GM06990 (cell line): ENCODE measurements around the gene B4GALT5.

Experiments used
- DNase-seq: peaks from one replicate; pipeline ENCODE4 v3.0.0-alpha.2; 2011; ENCODE audit not compliant: insufficient read length; ENCODE audit errors: extremely low read depth
- H3K27me3 ChIP-seq: replicated peaks from 2 replicates; pipeline ENCODE4 v1.6.0; 2011; ENCODE audit warnings: low read length; ENCODE audit not compliant: control insufficient read depth, insufficient read depth
- H3K36me3 ChIP-seq: 2 replicates; pipeline ENCODE4 v1.5.1; 2011; ENCODE audit warnings: low read length; ENCODE audit not compliant: control insufficient read depth, insufficient read depth
- H3K4me3 ChIP-seq: replicated peaks from 2 replicates; pipeline ENCODE4 v1.5.1; 2011; ENCODE audit warnings: low read depth, mild to moderate bottlenecking, control low read depth, low read length
- CTCF ChIP-seq: IDR thresholded peaks from 2 replicates; pipeline ENCODE4 v1.5.1; 2011; ENCODE audit warnings: low read length, control low read depth, mild to moderate bottlenecking, inconsistent platforms; ENCODE audit not compliant: insufficient read depth, poor library complexity, severe bottlenecking

B4GALT5 gene

GRCh38 chr20:49696594-49696993, 17.1 kb downstream of the B4GALT5 start:
- no peak for TF ChIP-seq CTCF
- DNase-seq, result no peak
- Histone ChIP-seq H3K4me3 (no peak overlapping the region), H3K36me3 (no peaks in the 10 kb centered on the region; the same call in 1 of the 2 replicates), H3K27me3 (no peaks in the 10 kb centered on the region)

DNA sequence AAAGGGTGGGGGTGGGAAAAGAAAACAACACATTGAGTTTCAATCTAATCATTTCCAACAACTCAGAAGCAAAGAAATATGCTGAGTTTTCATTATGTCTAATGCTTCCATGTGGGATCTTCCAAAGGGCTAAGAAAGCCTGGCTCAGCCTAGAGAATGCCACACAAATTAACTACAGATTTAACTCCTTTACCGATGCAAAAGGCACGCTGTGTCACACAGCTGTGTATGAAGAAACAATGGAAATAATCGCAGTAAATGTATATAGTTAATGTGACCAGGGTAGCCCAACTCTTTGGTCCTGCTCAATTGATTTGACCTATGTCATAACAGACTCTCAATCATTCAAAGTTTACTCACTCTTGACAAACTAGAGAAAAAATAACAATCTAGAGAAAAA, 17.8 kb downstream of the B4GALT5 start:
- no peaks in the 10 kb centered on the region for H3K27me3 ChIP-seq
- no peak for DNase-seq
- H3K36me3 ChIP-seq, result no peaks in the 10 kb centered on the region; the same call in 1 of the 2 replicates
- no peak for TF ChIP-seq CTCF
- no peak overlapping the region for H3K4me3 ChIP-seq

GRCh38 chr20:49694450-49695071, 19.1 kb downstream of the B4GALT5 start:
- no peak for DNase-seq
- Histone ChIP-seq H3K27me3 (no peaks in the 10 kb centered on the region), H3K4me3 (no peak overlapping the region), H3K36me3 (no peaks in the 10 kb centered on the region; the same call in 1 of the 2 replicates)
- no peak for TF ChIP-seq CTCF

DNA sequence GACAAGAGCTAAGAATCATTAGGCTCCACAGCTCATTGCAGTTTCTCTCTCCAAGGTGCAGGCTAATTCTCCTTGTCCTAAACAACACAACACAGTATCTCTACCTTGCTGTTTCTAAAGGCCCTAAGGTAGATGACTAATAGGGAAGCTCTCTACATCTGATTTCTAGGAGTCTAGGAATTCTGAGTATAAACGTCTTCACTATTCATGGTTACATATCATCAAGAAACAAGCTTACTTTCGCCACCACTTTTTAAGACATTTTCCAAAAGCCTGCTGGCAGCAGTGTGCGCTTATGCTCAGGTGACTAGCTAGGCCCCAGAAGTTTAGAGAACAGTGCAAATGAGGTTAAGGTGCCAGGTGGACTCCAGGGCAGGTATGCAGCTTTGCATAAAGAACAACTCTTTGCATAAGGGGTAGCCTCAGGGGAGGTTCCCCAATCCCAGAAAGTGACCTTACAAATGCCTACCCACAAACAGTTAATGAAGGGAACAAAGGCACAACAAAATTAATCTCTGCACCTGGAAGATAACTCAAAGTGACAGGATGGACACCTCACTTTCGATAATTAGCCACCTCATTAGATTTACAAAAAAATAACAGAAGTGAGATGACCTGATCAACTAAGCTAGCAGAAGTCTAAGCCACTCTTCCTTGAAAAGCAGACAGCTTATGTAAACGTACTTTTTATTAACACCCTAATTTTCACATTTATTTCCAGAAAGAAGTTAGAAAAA, 20.1 kb downstream of the B4GALT5 start:
- Histone ChIP-seq H3K27me3 (no peaks in the 10 kb centered on the region), H3K36me3 (no peaks in the 10 kb centered on the region; the same call in 1 of the 2 replicates), H3K4me3 (no peak overlapping the region)
- TF ChIP-seq CTCF, result no peak
- no peak for DNase-seq

DNA sequence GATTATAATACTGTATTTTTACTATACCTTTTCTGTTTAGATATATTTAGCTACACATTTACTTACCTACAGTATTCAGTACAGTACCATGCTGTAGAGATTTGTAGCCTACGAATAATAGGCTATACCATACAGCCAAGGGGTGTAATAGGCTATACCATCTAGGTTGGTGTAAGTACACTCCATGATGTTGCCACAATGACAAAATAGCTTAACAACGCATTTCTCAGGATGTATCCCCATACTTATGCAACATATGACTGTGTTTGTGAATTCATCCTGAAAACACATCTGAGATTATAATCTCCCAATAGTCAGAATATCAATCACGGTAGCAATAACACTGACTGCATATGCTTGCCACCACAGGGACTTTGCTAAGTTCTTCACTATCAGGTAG, 20.7 kb downstream of the B4GALT5 start:
- Histone ChIP-seq H3K36me3 (no peaks in the 10 kb centered on the region; the same call in 1 of the 2 replicates), H3K27me3 (no peaks in the 10 kb centered on the region), H3K4me3 (no peak overlapping the region)
- no peak for TF ChIP-seq CTCF
- no peak for DNase-seq
